GM18868 (cell line): ENCODE results near the gene PDZD2.

Source experiments
- ATAC-seq: cut with Tn5 transposase; IDR thresholded peaks from one replicate; pipeline ENCODE4 v1.9.1; 2021; ENCODE audit warnings: mild to moderate bottlenecking, moderate library complexity; ENCODE audit not compliant: unreplicated experiment

Gene PDZD2

DNA sequence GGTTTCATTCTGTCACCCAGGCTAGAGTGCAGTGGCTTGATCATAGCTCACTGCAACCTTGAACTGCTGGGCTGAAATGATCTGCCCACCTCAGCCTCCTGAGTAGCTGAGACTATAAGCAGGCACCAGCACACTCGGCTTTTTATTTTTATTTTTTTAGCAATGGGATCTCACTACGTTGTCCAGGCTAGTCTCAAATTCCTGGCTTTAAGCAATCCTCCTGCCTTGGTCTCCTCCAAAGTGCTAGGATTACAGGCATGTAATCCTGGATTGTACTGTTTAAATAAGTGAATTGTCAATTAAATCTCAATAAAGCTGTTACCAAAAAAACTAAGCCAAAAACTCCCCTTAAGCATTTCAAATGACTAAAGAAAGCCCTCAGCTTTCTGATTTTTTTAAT, 516.3 kb downstream of the PDZD2 start:
- no peak for ATAC-seq

DNA sequence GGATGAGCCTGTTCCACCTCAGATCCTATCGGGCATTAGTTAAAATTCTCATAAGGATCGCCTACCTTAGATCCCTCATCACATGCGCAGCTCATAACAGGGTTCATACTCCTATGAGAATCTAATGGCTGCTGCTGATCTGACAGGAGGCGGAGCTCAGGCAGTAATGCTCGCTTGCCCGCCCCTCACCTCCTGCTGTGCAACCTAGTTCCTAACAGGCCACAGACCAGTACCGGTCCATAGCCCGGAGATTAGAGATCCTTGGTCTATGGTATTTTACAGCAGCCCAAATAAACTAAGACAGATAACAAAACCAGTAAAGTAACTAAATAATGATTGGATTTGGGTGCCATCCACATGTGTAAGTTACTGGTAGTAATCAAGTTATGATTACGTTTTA, 517.7 kb downstream of the PDZD2 start:
- no peak for ATAC-seq

DNA sequence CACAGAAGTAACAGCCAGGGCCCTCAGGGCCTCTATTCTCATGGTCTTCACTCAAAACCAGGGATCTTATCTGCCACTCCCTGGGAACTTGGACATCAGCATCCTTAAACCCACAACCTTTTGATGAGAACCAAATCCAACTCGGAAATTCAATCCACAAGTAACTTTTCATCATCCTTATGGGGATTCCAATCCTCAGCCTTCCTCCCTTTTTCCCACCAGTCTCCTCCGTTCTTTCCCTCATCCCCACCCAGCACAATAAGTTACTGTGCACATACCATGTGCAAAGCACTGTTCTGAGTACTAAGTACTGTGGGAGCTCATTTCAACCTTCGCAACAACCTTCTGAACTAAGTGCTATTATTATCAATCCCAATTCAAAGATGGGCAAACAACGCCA, 518.1 kb downstream of the PDZD2 start:
- ATAC-seq, result no peak

DNA sequence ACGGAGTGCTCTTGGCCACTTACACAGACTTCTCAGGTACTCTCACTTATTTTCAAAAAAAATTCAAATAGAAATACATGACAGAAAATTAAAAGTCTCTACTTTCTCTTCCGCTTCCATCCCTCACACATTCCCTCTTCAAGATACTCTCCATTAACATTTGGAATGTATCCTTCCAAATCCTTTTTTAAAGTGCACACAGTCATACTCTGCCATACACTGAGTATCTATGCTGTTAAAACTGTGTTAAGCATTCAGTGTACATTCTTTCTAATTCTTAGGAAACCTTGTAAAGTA, 519.7 kb downstream of the PDZD2 start:
- ATAC-seq, result no peak

DNA sequence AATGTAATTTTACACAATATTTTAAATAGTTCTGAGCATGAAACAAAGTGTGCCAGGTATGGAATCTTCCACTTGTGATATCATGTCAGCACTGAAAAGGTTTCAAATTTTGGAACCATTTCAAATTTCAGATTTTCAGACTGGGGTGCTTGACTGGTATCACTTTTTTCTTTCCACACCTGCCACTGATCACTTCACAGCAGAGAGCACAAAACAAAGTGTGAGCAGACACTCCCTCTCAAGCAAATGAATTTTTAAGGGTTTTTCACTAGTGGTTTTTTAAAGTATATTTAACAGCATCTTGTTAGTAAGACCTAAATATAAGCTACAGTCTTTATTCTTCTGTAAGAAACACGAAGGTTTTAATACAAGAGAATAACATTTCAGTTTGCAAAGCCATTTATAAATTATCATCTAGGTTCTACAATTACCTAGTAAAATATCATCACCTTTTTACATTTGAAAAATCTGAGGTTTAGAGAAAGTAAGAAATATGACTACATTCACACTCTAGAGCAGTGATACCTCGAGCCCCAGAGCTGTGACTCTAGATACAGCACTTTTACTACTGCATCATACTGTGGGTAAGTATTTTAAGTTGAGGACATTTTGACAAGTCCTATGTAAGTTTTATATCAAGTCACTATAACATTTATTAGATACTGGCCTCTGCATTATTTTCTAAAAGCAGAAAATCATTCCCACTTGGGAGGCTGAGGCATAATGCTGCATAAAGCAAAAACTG, 520.6 kb downstream of the PDZD2 start:
- no peak for ATAC-seq

DNA sequence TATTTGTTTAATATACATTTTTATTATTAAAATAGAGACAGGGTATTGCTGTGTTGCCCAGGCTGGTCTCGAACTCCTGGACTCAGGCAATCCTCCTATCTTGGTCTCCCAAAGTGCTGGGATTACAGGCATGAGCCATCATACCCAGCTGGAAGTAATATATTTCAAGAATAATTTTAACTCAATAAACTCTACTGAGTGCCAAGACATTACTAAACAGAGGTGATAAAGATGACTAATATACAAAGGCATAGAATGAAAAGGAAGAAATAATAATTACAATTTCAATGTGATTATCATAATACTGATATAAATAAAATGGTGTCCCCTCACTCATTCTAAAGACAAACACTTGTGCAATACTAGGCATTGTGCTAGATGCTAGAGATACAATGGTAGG, 521.3 kb downstream of the PDZD2 start:
- no peak for ATAC-seq
